Lung (tissue), 12 donors: ENCODE results near the gene RAMP1. TPM values are rescaled to one million over a fixed set of nuclear protein-coding genes. Genes with fewer than 3 reads are reported as not detected.
"Not testable (repeated sequence)": the region's sequence is repeated elsewhere in the genome, so short reads cannot be mapped to it uniquely, and the experiment has no call there.

Experiments used
- ATAC-seq: fragments of 200-7000 bp; cut with Tn5 transposase; one replicate; pipeline ENCODE4 v1.9.1; 2020; ENCODE audit warnings: moderate number of reproducible peaks; ENCODE audit not compliant: insufficient read depth, low FRiP score
- DNase-seq, 3 donors: peaks; one replicate each; pipeline ENCODE4 v3.0.0-alpha.2; 2013 to 2017
- H3K27ac ChIP-seq, 2 donors: one replicate each; pipeline ENCODE4 v1.5.1; 2013; ENCODE audit warnings: mild to moderate bottlenecking in 2 of 2, moderate library complexity in 2 of 2, control low read depth in 1 of 2, inconsistent platforms in 1 of 2, low read depth in 1 of 2, low read length in 1 of 2
- H3K27me3 ChIP-seq, 3 donors: one replicate each; pipeline ENCODE4 v1.5.1; 2013; ENCODE audit warnings: low read length in 2 of 3; ENCODE audit not compliant: control insufficient read depth in 3 of 3, insufficient read depth in 3 of 3
- H3K36me3 ChIP-seq, 4 donors: one replicate each; pipeline ENCODE4 v1.5.1; 2013; ENCODE audit warnings: low read length in 4 of 4, mild to moderate bottlenecking in 1 of 4, moderate library complexity in 1 of 4; ENCODE audit not compliant: control insufficient read depth in 4 of 4, insufficient read depth in 4 of 4
- H3K4me1 ChIP-seq, 5 donors: one replicate each; pipeline ENCODE4 v1.5.1; 2013; ENCODE audit warnings: low read length in 5 of 5, mild to moderate bottlenecking in 2 of 5, moderate library complexity in 1 of 5; ENCODE audit not compliant: control insufficient read depth in 5 of 5, insufficient read depth in 5 of 5
- H3K4me3 ChIP-seq: one replicate; pipeline ENCODE4 v1.5.1; 2013; ENCODE audit warnings: mild to moderate bottlenecking, control low read depth, moderate library complexity
- H3K9ac ChIP-seq, 2 donors: one replicate each; pipeline ENCODE4 v1.5.1; 2013; ENCODE audit warnings: low read length in 2 of 2, control low read depth in 1 of 2; ENCODE audit not compliant: insufficient read depth in 1 of 2
- H3K9me3 ChIP-seq, 4 donors: one replicate each; pipeline ENCODE4 v1.5.1; 2013; ENCODE audit warnings: low read length in 3 of 4, mild to moderate bottlenecking in 1 of 4, moderate library complexity in 1 of 4; ENCODE audit not compliant: control insufficient read depth in 4 of 4, insufficient read depth in 3 of 4
- WGBS, 2 donors: extraction: QIAGEN DNeasy Blood & Tissue Kit; methylation state at CpG; one replicate each; pipeline ENCODE4 v1.1.7; 2013; 5-methylcytosine and 5-hydroxymethylcytosine counted together
- polyA plus RNA-seq, 2 donors: library from polyadenylated mRNA; stranded (reverse); fragments of 200-250 nt; gene quantifications; one replicate each; pipeline ENCODE4 v1.2.1, GENCODE V29; 2013
- total RNA-seq, 2 donors: library from RNA; depleted of rRNA in 1 of 2; stranded (reverse); fragments of >200 nt in 1 of 2; gene quantifications; one replicate each; pipeline ENCODE4 v1.2.1, GENCODE V29; 2014 to 2021
- TF ChIP-seq, protein P1 (sequence below): IDR thresholded peaks from 2 replicates; pipeline ENCODE4 v1.5.1; 2012; ENCODE audit warnings: mild to moderate bottlenecking; ENCODE audit errors: control extremely low read depth, extremely low read depth
- donor health status: control.
- donor health status: control.
- donor health status: Bipolar disorder and iron deficiency.
- donor health status: healthy.
- donor health status: DM: yes; HTN: yes; CAD: no.

The RAMP1 gene
- total and polyA plus RNA-seq, 4 donors, result 10.5 to 26.1 (median 12.6) TPM

DNA sequence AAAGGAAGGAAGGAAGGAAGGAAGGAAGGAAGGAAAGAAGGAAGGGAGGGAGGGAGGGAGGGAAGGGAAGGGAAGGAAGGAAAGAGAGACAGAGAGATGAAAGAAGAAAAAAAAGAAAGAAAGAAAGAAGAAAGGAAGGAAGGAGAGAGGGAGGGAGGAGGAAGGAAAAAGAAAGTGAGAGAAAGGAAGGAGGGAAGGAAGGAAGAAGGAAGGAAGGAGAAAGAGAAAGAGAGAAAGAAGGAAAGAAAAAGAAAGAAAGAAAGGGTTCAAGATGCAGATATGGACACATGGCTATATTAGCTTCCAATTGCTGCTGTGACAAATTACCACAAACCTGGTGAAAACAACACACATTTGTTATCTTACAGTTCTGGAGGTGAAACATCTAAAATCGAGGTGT is 87.0 kb downstream of the RAMP1 start:
- H3K36me3 ChIP-seq, result no peaks in the 10 kb centered on the region
- WGBS, 2 donors, result 61 to 67% methylated on average over 1 of the region's 1 CpG
- H3K27me3 ChIP-seq, result no peaks in the 10 kb centered on the region
- DNase-seq, result no peak
- H3K4me3 ChIP-seq, result no peak overlapping the region
- no peaks in the 10 kb centered on the region for H3K4me1 ChIP-seq
- H3K9me3 ChIP-seq, result peaks cover 0 to 20% (median 4%) of the 10 kb centered on the region in 4 donors
- TF ChIP-seq, protein P1, sequence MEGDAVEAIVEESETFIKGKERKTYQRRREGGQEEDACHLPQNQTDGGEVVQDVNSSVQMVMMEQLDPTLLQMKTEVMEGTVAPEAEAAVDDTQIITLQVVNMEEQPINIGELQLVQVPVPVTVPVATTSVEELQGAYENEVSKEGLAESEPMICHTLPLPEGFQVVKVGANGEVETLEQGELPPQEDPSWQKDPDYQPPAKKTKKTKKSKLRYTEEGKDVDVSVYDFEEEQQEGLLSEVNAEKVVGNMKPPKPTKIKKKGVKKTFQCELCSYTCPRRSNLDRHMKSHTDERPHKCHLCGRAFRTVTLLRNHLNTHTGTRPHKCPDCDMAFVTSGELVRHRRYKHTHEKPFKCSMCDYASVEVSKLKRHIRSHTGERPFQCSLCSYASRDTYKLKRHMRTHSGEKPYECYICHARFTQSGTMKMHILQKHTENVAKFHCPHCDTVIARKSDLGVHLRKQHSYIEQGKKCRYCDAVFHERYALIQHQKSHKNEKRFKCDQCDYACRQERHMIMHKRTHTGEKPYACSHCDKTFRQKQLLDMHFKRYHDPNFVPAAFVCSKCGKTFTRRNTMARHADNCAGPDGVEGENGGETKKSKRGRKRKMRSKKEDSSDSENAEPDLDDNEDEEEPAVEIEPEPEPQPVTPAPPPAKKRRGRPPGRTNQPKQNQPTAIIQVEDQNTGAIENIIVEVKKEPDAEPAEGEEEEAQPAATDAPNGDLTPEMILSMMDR, result no peak
- no peak for ATAC-seq
- no peak overlapping the region for H3K27ac ChIP-seq
- no peak overlapping the region for H3K9ac ChIP-seq

DNA sequence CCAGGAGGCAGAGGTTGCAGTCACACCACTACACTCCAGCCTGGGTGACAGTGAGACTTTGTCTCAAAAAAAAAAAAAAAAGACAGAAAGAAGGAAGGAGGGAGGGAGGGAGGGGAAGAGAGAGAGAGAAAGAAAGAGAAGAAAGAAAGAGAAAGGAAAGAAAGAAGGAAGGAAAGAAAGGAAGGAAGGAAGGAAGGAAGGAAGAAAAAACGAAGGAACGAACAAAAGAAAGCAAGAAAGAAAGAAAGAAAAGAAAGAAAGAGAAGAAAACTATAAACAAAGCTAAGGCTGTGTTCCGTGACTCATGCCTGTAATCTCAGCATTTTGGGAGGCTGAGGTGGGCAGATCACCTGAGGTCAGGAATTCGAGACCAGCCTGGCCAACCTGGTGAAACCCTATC is 91.9 kb downstream of the RAMP1 start:
- H3K4me1 ChIP-seq, H3K27ac ChIP-seq, ATAC-seq, H3K9me3 ChIP-seq, H3K4me3 ChIP-seq, H3K9ac ChIP-seq, H3K36me3 ChIP-seq, DNase-seq: not testable (repeated sequence)
- WGBS, 2 donors, result 73 to 82% methylated on average over 4 of the region's 4 CpGs
- H3K27me3 ChIP-seq, result peaks cover 8 to 16% (median 9%) of the 10 kb centered on the region in 3 donors

DNA sequence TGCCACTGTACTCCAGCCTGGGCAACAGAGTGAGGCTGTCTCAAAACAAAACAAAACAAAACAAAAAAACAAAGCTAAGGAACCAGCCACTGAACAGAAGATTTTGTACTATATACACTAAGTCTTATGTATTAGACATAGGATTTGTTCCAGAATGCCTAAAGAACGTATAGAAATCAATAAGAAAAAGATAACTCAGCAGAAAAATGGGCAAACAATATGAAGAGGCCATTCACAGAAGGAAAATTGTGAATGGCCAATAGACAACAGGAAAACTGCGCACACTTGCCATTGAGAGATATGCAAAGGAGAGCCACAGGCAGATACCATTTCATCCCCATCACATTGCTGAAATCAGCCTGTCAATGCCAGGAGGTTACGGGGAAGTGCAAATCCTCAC is 92.5 kb downstream of the RAMP1 start:
- no peaks in the 10 kb centered on the region for H3K36me3 ChIP-seq
- TF ChIP-seq, protein P1, result no peak
- peaks cover 8 to 21% (median 9%) of the 10 kb centered on the region in 3 donors for H3K27me3 ChIP-seq
- H3K9me3 ChIP-seq, result peaks cover 0 to 1% (median 0%) of the 10 kb centered on the region in 4 donors
- no peak overlapping the region for H3K27ac ChIP-seq
- no peak overlapping the region for H3K4me3 ChIP-seq
- H3K4me1 ChIP-seq, result peaks cover 0 to 7% (median 0%) of the 10 kb centered on the region in 5 donors
- no peak for ATAC-seq
- 79 to 87% methylated on average over 3 of the region's 3 CpGs for WGBS, 2 donors
- no peak for DNase-seq
- no peak overlapping the region for H3K9ac ChIP-seq

DNA sequence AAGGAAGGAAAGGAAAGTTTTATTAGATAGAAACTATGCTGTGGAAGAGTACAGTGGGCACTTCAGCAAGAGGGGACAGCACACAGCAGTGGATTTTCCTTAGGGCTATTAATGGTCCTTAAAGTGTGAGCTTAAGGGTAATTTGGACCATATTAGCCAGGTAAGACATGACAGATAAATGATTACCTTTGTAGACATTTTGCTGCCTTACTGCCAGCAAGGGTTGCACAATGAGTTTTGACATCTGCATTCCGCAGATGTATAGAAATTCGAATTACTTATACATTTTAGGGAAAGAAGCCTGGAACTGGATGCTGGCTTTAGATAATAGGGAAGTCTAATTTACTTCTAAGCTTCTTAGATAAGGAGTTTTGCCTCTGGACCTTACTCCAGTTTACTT is 93.4 kb downstream of the RAMP1 start:
- Histone ChIP-seq H3K27me3 (peaks cover 8 to 21% (median 11%) of the 10 kb centered on the region in 3 donors), H3K36me3 (no peaks in the 10 kb centered on the region), H3K9me3 (peaks cover 0 to 1% (median 0%) of the 10 kb centered on the region in 4 donors), H3K4me3 (no peak overlapping the region), H3K27ac (no peak overlapping the region), H3K9ac (no peak overlapping the region), H3K4me1 (peaks cover 0 to 7% (median 0%) of the 10 kb centered on the region in 5 donors)
- WGBS, 2 donors, result 81 to 85% methylated on average over 2 of the region's 2 CpGs
- ATAC-seq (no peak), DNase-seq (no peak)
- TF ChIP-seq, protein P1, result no peak
